ENCODE measurements around the gene ANTXR1. TPM values are rescaled to one million over a fixed set of nuclear protein-coding genes. Genes with fewer than 3 reads are reported as not detected.

The ANTXR1 gene
- polyA plus RNA-seq, 1 donor (not counting 4 experiments of a cell fraction or from before 2014, with no cell fraction given) = 20.4 TPM

- Histone ChIP-seq H3K9ac (ENCODE audit: control insufficient read depth, extremely low read depth, insufficient read depth, low read length) (no peak overlapping the region), H3K36me3 (ENCODE audit: control insufficient read depth in 2 of 2, extremely low read depth in 1 of 2, insufficient read depth in 2 of 2, low read length in 2 of 2) (no peaks in the 10 kb centered on the region), H3K79me2 (ENCODE audit: control insufficient read depth, insufficient read depth, low read length) (no peaks in the 10 kb centered on the region), H3K4me2 (ENCODE audit: control insufficient read depth, extremely low read depth, insufficient read depth, low read depth, low read length) (no peak overlapping the region), H4K20me1 (ENCODE audit: control insufficient read depth, extremely low read depth, insufficient read depth, low read length) (no peaks in the 10 kb centered on the region), H3K4me1 (ENCODE audit: control insufficient read depth, extremely low read depth, insufficient read depth, low read length) (peaks cover 12% of the 10 kb centered on the region), H3K27me3 (ENCODE audit: control insufficient read depth, extremely low read depth, insufficient read depth, low read length) (no peaks in the 10 kb centered on the region), H3K9me3 (ENCODE audit: control insufficient read depth, low read depth, low read length) (no peaks in the 10 kb centered on the region), H3K27ac (ENCODE audit: control insufficient read depth, insufficient read depth, low read length) (no peak overlapping the region), H3K4me3 (ENCODE audit: control insufficient read depth in 2 of 3, extremely low read depth in 1 of 3, insufficient read depth in 2 of 3, low read depth in 1 of 3, low read length in 3 of 3) (no peak overlapping the region), H2AFZ (ENCODE audit: control insufficient read depth, low read length) (no peak overlapping the region), H3K9me1 (ENCODE audit: control insufficient read depth, extremely low read depth, insufficient read depth, low read length) (no peaks in the 10 kb centered on the region)
- DNase-seq (ENCODE audit: low read depth, low spot score) (no peak), FAIRE-seq (no peak)
- TF ChIP-seq CTCF (optimal IDR thresholded peaks at IDR 0.05 in 1 of 3, IDR thresholded peaks at IDR 0.05 in 1 of 3, conservative IDR thresholded peaks at IDR 0.05 in 1 of 3; ENCODE audit: extremely low read depth in 1 of 3, insufficient read depth in 2 of 3, low read length in 3 of 3) (no peak), EZH2 (IDR thresholded peaks at IDR 0.05; ENCODE audit: low read length) (no peak)
- dilution Hi-C loops (cut with MboI; ENCODE audit: extremely low pct_ligation_motif_present, low sequenced_read_pairs) = no loop called here
These were observed 46.8 kb downstream of the ANTXR1 start for GRCh38 chr2:69059731-69060290.

GRCh38 chr2:69060938-69061501, 48.0 kb downstream of the ANTXR1 start:
- dilution Hi-C loops (cut with MboI; ENCODE audit: extremely low pct_ligation_motif_present, low sequenced_read_pairs) = no loop called here
- FAIRE-seq = no peak

More at GRCh38 chr2:69060938-69061501, 48.0 kb downstream of the ANTXR1 start:
- no peaks in the 10 kb centered on the region for H4K20me1 ChIP-seq (ENCODE audit: control insufficient read depth, extremely low read depth, insufficient read depth, low read length)
- H3K27me3 ChIP-seq (ENCODE audit: control insufficient read depth, extremely low read depth, insufficient read depth, low read length) = no peaks in the 10 kb centered on the region
- no peaks in the 10 kb centered on the region for H3K9me3 ChIP-seq (ENCODE audit: control insufficient read depth, low read depth, low read length)
- H2AFZ ChIP-seq (ENCODE audit: control insufficient read depth, low read length) = no peak overlapping the region
- no peak overlapping the region for H3K9ac ChIP-seq (ENCODE audit: control insufficient read depth, extremely low read depth, insufficient read depth, low read length)
- H3K4me1 ChIP-seq (ENCODE audit: control insufficient read depth, extremely low read depth, insufficient read depth, low read length) = peaks cover 12% of the 10 kb centered on the region
- H3K4me3 ChIP-seq (ENCODE audit: control insufficient read depth in 2 of 3, extremely low read depth in 1 of 3, insufficient read depth in 2 of 3, low read depth in 1 of 3, low read length in 3 of 3) = no peak overlapping the region
- no peak overlapping the region for H3K4me2 ChIP-seq (ENCODE audit: control insufficient read depth, extremely low read depth, insufficient read depth, low read depth, low read length)
- no peaks in the 10 kb centered on the region for H3K9me1 ChIP-seq (ENCODE audit: control insufficient read depth, extremely low read depth, insufficient read depth, low read length)
- no peak overlapping the region for H3K27ac ChIP-seq (ENCODE audit: control insufficient read depth, insufficient read depth, low read length)
- no peaks in the 10 kb centered on the region for H3K36me3 ChIP-seq (ENCODE audit: control insufficient read depth in 2 of 2, extremely low read depth in 1 of 2, insufficient read depth in 2 of 2, low read length in 2 of 2)
- H3K79me2 ChIP-seq (ENCODE audit: control insufficient read depth, insufficient read depth, low read length) = no peaks in the 10 kb centered on the region
- TF ChIP-seq CTCF (optimal IDR thresholded peaks at IDR 0.05 in 1 of 3, IDR thresholded peaks at IDR 0.05 in 1 of 3, conservative IDR thresholded peaks at IDR 0.05 in 1 of 3; ENCODE audit: extremely low read depth in 1 of 3, insufficient read depth in 2 of 3, low read length in 3 of 3) (no peak), EZH2 (IDR thresholded peaks at IDR 0.05; ENCODE audit: low read length) (no peak)
- no peak for DNase-seq (ENCODE audit: low read depth, low spot score)

Measured in keratinocyte (primary cell).